ENCODE measurements around the gene ADPRHL1.

Gene ADPRHL1

DNA sequence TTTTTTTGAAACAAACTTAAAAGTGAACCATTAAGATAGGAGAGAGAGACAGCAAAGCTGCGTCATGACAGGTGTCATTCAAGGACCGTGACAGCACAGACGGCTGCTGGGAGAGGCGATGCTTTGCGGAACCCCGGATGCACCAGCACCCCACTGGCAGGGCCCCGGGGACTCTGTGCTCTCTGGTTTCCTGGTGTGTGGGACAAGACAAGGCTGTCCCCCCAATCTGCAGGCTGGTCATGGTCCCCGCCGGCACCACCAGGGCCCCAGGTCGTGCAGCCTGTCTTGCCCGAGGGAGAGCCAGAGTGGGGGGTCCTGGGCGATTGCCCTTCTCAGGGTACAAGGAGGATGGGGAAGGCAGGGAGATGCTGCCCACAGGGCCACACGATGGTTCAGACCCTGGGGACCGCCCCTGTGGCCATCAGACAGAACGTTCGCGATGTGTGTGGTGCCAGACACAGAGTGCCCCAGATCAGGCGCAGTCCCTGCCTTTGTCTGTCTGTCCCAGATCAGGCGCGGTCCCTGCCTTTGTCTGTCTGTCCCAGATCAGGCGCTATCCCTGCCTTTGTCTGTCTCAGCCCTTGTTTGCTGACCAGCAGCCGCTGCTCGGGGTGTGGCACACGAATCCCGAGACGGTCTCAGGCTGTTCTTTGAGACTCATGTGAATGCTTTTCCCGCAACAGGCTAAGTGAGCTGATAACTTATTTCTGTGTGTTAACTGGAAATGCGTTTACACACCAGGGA is 36.1 kb downstream of the ADPRHL1 start:
- no peak for DNase-seq (ENCODE audit: low read depth in 2 of 2)

DNA sequence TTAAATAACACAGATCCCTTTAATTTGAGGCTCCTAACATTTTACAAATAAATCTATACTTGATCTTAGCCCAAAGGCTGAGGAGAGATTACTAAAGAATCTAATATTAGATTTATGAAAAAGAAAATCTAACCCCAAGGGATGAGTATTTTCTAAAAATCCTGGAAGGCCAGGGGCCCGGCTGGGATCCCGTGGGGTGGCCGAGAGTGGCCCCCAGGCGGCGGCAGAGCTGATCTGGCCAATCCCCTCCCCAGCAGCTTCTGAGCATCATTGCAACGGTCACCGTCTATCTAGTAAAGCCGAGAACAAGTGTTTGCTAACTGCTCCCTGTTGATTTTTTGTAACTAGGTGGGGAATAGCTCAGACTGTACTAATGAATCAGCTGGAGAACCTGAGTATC is 37.5 kb downstream of the ADPRHL1 start:
- no peak for DNase-seq (ENCODE audit: low read depth in 2 of 2)

DNA sequence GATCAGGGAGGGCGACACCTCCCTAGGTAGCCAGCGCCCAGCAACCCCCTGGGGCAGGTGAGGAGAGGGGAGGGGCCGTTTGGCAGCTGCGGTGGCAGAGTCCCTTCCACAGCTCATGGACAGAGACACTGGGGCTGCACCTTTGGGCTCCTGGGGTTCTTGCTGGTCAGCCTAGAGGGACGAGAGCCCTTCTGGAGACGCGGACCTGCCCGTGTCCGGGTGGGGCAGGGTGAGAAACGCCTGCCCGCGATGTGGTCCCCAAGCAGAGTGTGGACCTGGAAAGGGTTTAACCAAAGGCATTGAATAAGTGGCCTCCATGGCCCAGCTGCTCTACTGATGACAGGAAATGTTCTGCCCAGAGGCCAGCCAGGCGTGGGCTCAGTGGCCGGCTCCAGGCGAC is 38.3 kb downstream of the ADPRHL1 start:
- no peak for DNase-seq (ENCODE audit: low read depth in 2 of 2)

DNA sequence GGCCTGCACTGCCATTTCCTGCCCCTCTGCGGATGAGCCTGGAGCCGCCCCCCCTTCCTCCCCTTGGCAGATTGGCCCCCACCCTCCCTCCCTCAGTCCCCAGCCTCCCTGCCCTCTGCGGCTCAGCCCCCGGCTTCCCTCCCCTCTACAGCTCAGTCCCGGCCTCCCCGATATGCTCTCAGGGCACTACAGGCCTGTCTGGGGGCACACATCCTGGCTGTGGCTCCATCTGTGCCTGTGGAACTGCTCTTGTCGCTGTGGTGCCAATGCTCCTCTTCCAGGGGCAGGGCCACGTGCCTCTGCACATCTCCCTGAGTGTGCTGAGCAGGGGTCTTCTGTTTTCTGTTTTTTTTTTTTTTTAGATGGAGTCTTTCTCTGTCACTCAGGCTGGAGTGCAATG is 39.0 kb downstream of the ADPRHL1 start:
- no peak for DNase-seq (ENCODE audit: low read depth in 2 of 2)

DNA sequence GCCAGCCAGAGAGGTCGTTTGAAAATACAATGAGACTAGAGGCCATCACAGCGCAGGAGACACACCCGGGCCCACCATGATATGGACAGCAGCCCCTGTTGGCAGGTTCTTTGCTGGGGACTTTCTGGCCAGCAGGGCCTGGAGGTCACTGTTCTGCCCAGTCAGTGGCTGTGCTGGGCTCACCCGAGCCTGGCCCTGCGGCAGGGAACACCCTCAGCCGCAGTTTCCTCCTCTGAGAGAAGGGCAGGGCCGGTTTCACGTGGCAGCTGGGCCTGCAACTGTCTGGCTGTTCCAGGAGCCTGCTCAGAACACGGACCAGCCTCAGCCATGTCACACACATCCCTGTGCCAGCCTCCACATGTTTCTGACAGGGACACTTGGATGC is 39.4 kb downstream of the ADPRHL1 start:
- no peak for DNase-seq (ENCODE audit: low read depth in 2 of 2)

DNA sequence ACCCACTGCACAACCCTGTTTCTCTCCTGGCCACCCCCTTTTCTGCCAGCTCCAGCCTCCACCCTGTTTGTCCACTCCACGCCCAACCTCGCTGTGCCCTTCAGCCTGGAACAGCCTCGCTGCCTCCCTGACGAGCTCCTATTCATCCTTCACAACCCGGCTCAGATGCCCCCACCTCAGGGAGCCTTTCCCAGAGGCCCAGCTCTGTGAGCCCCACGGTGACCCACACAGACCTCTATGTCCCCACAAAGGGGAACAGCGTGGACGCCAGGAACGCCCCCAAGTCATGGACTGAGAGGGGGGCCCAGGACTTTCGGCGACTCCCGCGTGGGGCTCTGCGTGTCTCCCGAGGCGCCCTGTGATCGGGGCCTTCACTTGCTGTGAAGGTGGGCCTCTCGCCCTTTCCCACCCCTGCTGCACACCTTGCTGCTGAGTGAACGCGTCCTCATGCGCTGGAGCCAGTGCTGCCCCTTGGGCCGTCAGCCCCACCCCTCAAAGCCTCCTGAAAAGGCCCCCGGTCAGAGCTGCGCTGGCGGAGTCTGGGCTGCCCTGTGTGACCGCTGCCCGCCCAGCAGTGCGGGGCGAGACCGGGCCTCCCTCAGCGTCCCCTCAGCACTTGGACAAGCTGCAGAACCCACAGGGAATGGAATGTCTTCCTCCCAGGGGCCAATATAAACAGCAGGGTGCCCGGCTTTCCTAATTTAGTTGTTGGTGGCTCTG is 40.0 kb downstream of the ADPRHL1 start:
- DNase-seq (ENCODE audit: low read depth in 2 of 2) = no peak

DNA sequence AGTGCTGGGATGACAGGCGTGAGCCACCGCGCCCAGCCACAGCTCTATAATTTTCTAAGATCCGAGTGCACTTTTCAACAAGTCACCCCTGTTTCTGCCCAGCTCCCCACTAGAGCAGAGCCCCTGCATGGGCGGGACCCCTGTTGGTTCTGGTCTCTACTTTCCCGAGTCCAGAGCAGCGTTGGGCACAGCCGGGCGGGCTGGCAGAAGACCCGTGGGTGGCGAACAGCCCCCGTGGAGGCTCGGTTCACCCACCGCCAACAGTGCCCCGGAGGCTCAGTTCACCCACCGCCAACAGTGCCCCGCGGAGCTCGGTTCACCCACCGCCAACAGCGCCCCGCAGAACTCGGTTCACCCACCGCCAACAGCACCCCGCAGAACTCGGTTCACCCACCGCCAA is 40.8 kb downstream of the ADPRHL1 start:
- DNase-seq (ENCODE audit: low read depth in 2 of 2) = no peak

DNA sequence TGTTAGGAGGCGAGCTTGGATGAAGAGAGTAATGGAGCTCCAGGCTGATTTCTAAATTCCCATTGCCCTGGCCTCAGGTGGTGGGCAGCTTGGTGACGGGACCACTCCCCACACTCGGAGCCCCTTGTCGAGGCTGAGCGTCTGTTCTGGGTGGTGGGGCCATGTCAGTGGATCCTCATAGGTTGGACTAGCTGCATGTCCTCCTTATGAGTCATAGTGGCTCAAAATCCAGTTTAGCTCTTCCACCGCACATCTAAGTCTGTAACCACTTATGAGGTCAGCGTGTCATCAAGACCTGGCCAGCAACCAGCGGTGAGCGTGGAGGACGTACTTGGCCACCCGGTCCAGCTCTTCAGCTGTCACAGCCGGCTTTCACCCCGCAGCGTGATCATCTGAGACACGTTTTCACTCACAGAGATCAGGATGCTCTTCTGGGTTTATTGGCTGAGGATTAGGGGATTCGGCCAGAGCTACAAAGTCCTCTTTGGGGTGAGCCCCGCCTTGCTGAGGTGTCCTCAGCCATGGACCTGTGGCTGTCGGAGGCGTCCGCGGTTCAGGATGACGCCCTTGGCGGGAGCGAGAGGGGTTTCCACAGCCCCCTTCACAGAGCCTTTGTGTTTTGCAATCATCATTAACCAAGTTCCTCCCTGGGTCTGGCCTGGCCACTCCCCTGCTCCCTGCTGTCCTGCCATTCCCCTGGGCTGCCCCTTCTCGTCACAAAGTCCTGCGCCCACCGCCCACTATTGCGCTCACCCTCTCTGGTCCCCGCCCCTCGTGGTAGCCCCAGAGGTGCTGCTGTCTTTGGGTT is 41.9 kb downstream of the ADPRHL1 start:
- no peak for DNase-seq (ENCODE audit: low read depth in 2 of 2)

DNA sequence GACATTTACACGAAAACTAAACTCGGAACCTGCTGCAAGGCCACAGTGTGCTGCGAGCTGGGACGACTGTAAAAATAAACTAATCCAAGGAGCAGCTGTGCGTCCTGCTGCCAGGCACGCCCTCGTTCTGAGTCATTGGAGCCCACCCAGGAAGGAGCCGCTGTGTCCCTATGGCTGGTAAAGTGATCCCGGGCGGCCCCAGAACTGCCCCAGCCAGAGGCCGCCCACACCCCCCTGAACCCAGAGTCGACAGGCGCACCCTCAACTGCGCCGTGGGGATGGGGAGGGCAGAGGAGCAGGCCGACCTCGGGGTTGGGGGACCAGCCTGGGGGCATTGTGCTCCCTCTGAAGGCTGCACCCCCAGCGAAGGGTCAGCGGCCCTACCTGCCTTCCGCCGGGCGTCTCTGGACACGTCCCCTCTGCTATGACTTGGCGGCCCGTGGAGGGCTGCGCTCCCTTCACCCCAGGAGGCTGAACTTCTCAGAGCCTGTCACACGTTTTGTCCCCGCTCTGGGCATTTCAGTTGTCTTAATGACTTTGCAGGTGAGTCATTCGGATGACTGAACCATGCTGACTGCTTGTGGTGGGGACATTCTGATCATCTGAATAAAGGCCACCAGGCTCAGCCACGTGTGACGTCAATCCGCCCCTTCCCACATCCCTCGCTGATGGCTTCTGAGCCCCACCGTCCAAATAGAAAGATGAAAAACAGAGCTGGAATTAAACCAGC is 42.7 kb downstream of the ADPRHL1 start:
- DNase-seq (ENCODE audit: low read depth in 2 of 2) = no peak

DNA sequence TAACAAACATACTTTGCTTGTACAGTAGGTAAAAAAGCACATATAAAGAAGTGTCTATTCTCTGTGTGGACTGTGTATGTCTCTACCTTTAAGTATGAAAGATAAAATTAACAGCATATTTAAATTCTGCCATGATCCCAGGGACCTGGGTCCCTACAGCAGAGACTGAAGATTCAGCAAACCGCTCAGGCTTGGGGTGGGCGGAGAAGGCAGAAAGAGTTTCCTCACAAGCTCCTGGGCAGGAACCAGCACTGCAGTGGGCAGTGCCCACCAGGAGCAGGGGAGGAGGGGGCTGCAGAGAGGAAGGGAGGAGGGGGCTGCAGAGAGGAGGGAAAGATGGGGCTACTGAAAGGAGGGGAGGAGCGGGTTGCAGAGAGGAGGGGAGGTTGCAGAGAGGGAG is 44.7 kb downstream of the ADPRHL1 start:
- DNase-seq (ENCODE audit: low read depth in 2 of 2) = no peak

DNA sequence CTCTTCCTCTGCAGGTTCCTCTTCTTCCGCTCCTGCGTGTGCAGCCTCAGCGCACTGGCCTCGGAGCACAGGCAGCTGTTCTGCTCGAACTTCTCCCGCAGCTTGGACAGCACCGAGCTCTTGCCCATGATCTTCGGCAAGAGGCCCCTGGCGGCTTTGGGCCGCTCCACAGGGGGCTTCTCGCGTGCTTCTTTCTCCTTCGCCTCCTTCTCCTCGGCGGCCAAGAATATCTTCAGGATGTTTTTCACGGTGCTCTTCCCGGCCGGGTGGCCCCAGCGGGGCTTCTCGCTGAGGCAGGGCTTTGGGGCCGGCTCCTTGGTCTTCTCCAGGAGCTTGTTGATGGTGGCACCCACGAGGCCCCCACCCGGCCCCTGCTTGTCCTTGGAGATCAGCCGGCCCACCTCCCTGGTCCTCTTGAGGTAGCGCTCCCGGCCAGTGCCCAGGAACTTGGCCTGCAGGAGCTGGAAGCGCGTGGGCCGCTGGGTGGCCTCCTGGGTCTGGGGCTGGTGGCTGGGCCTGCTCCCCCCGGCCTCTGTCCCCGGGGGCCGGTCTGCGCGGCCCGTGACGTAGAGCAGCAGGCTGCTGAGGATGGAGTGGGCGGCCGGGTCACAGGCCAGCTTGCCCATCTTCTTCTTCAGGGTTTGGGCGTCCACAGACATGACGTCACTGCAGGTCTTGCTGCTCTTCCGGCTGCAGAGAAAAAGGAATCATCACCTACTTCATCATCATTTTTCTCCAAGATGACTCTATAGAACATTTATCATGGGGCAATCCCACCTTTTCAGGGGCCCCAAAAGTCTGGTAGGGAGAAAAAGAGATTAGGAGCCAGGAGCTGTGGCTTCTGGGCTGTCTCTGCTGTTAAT is 45.5 kb downstream of the ADPRHL1 start:
- DNase-seq (ENCODE audit: low read depth in 2 of 2) = no peak

DNA sequence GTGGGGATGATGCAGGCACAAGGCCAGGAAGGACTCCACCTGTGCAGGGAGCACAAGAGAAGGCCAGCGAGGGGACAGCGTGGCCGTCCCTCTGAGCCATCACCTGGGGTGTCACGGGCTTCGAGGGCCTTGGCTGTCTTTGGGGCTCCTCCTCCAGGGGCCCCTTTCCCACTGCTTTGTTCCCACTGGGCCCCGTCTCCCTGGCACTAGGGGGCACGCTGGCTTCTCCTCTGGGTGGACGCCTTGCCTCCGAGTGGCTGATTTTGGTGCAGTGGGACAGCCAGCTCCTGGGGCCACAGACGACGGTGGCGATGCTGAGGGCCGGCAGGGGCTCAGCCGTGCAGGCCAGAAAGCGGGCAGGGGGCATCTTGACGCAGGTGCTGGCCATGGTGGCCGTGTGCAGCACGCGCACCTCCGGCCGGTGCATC is 46.2 kb downstream of the ADPRHL1 start:
- DNase-seq (ENCODE audit: low read depth in 2 of 2) = no peak

DNA sequence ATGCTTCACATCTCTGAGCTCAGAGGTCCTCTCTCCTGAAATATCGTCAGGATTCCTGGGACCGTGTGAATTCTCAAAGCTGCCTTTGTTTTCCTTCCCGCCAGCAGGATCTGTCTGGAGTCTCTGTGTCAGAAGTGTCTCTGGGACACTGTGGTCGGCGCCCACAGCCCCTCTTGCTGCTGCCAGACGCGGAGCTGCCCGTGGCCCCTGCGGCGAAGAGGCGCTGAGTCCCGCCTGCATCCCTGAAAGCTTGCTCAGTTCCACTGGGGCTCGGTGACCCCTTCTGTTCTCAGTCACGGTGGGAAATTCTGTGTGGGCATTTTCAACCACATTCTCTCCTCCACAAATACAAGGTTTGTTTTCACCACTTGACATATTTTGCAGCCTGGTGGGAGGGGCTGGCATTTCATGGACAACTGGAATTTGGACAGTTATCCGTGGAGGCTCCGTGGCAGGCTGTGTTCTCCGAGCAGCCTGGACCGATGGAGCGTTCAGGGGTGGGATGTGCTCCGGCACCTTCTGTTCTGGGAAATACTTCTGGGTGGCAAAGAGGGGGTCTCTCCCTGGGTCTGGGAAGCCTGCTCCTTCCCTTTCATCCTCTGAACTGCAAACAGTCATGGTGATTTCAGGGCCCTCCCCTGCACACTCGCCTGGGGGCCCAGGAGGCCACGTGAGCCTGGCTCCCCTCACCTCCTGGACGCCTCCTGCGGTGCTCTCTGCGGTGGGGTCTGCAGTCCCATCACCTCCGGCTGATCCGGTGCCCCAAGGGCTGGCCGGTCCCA is 46.8 kb downstream of the ADPRHL1 start:
- no peak for DNase-seq (ENCODE audit: low read depth in 2 of 2)

DNA sequence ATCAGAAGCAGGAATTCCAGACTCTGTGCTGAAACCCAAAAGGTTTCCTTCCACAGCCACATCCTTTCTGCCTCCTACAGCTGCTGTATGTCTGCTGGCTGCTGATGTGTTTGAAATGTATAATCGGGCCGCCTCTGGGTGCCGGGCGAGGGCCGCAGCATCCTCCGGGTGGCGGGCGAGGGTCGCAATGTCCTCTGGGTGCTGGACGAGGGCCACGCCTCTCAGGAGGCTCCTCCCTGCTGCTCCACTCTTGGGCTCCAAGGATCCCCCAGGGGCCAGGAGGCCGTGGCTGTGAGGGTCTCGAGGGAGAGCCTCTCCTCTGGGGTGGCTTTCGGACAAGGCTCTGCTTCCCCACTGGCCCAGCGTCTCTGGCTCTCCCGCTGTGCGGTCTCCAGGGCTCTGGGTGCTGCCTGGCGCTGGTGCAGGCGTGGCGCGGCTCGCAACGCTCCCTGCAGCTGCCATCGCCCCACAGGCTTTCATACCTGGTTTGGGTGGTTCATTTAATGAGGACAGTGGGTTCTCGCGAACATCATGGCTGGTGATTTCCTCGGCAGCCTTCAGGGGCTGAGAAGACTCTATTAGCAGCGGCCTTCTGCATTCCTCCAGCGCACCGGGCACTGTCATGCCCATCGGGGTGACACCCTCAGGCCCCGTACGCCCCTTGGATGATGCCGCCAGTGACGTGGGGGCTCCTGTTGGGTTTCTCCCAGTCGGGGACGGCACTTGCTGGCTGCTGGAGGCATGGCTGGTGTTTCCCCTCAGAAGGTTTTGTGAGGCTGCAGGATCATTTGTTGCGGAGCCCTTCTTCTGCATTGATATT is 47.6 kb downstream of the ADPRHL1 start:
- DNase-seq (ENCODE audit: low read depth in 2 of 2) = no peak

DNA sequence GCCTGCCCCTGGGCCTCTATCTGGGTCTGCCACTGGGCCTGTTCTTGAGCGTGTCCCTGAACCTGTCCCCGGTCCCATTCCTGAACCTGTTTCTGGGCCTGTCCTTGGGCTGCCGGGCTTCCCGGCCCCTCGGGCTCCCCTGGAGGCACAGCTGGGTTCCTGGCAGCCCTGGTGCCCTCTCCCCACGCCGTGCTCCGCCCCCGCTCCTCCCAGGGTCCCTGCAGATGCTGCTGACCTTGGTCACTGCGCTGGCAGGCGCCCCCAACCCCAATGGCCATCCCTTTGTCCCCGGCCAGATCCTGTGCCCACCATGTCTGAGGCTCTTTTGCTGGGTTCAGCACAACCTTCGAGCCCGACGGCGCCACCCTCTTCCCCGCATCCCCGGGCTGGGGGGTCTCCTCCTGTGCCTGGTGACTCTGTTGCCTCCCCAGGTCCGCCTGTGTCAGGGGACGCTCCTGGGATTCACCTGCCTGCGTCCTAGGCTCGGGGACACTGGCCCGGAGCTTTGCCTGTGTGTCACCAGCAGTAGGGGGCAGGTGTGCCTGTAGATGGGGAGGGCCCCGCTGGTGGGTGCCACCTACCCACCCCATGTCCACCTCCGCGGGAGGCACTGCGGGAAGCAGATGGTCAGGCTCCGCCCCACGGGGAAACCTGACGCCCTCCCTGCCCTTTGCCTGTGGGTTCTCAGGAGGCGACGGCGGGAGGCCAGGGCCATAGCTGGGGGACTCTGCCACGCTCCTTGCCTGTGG is 48.4 kb downstream of the ADPRHL1 start:
- no peak for DNase-seq (ENCODE audit: low read depth in 2 of 2)

DNA sequence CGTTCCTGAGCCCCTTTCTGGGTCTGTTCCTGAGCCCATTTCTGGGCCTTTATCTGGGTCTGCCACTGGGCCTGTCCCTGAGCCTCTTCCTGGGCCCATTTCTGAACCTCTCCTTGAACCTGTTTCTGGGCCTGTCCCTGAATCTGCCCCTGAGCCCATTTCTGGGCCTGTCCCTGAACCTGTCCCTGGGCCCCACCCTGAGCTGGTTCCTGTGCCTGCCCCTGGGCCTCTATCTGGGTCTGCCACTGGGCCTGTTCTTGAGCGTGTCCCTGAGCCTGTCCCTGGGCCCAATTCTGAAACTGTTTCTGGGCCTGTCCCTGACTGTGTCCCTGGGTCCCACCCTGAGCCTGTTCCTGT is 48.9 kb downstream of the ADPRHL1 start:
- DNase-seq (ENCODE audit: low read depth in 2 of 2) = no peak

DNA sequence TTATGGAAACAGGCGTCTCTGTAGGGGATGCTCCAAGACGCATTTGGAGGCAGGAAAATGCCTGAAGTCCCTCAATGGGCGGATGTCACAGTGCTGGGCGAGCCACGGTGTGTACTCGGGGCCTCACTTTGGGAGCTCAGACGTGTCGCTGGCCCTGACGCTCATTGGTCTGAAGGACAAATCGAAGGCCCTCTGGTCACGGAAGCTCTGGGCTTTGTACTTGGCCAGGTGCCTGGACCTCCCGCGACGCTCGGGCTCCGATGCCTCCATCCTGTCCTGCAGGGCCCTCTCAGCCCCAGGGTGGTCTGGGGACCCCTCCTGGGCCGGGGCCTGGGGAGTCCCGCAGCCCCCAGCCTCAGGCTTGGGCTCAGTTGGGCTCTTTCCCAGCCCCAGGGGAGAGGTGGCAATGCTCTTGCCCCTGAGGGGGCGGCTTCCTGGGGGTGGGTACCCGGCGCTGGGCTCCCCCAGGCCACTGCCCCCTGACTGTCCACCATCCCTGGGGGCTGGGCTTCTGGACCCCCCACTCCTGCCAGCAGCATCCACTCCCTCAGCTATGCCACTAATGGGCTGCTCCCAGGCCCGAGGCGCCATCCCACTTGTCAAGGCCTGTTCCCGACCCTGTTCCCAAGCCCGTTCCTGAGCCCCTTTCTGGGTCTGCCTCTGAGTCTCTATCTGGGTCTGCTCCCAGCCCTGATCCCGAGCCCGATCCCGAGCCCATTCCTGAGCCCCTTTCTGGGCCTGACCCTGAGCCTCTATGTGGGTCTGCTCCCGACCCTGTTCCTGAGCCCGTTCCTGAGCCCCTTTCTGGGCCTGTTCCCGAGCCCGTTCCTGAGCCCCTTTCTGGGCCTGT is 49.8 kb downstream of the ADPRHL1 start:
- no peak for DNase-seq (ENCODE audit: low read depth in 2 of 2)

Measured in stimulated activated CD8-positive, alpha-beta memory T cell treated with anti-CD3 and anti-CD28 coated beads, Interleukin-7, amount 100 ng/mL, for 4 hours (primary cell).